H1 (cell line): ENCODE measurements around the gene CCDC191. TPM values are rescaled to one million over a fixed set of nuclear protein-coding genes. Genes with fewer than 3 reads are reported as not detected.

Experiments
- CTCF ChIA-PET: fragments of 300-600 bp; sonication (Branson Sonifier 250); formaldehyde crosslinking; loops from one replicate; lab custom pipeline; 2021; ENCODE audit not compliant: partially characterized antibody; lab: Charles Lee
- POLR2A ChIA-PET: fragments of 300-600 bp; sonication (Branson Sonifier 250); formaldehyde crosslinking; loops from one replicate; lab custom pipeline; 2021; ENCODE audit warnings: inconsistent platforms; ENCODE audit not compliant: partially characterized antibody; lab: Charles Lee
- DNase-seq, 2 experiments: peaks; one replicate each; pipeline versions ENCODE4 v3.0.0 to v3.0.0-alpha.2; 2010 to 2022; ENCODE audit warnings: low spot score in 2 of 2, low read depth in 1 of 2, mixed read lengths in 1 of 2
- FAIRE-seq: peaks from 2 replicates; lab custom pipeline; 2011; peaks lifted over from hg19 to GRCh38; lab: Jason Lieb, UNC
- H2AFZ ChIP-seq: 2 replicates; pipeline ENCODE4 v1.8.1; 2012; ENCODE audit warnings: low read length, inconsistent platforms
- H2AK5ac ChIP-seq: 2 replicates; pipeline ENCODE4 v1.6.1; 2013; ENCODE audit warnings: low read depth, low read length
- H2BK120ac ChIP-seq: replicated peaks from 2 replicates; pipeline ENCODE3; 2013; ENCODE audit warnings: low read depth, low read length, inconsistent platforms
- H2BK12ac ChIP-seq: 2 replicates; pipeline ENCODE4 v1.6.1; 2013; ENCODE audit warnings: low read depth, low read length
- H2BK15ac ChIP-seq: 2 replicates; pipeline ENCODE4 v1.6.1; 2013; ENCODE audit warnings: low read length
- H2BK20ac ChIP-seq: 2 replicates; pipeline ENCODE4 v1.6.1; 2013; ENCODE audit warnings: low read length
- H2BK5ac ChIP-seq: 2 replicates; pipeline ENCODE4 v1.6.1; 2013; ENCODE audit warnings: low read depth, low read length
- H3K14ac ChIP-seq: 2 replicates; pipeline ENCODE4 v1.6.1; 2013; ENCODE audit warnings: inconsistent platforms; ENCODE audit not compliant: insufficient read length
- H3K18ac ChIP-seq: 2 replicates; pipeline ENCODE4 v1.6.1; 2013; ENCODE audit warnings: low read length; ENCODE audit errors: extremely low read depth
- H3K23ac ChIP-seq: 2 replicates; pipeline ENCODE4 v1.6.1; 2013; ENCODE audit warnings: inconsistent platforms; ENCODE audit not compliant: insufficient read length
- H3K23me2 ChIP-seq: 2 replicates; pipeline ENCODE4 v1.6.1; 2013; ENCODE audit warnings: low read depth, low read length
- H3K27ac ChIP-seq: 2 replicates; pipeline ENCODE4 v1.6.1; 2011; ENCODE audit warnings: low read depth, low read length, inconsistent platforms
- H3K27me3 ChIP-seq, 4 experiments: replicated peaks in 1 of 4; 1 replicate in 1 of 4; 2 replicates in 3 of 4; pipeline versions ENCODE4 v1.6.1 to v1.8.1; 2011 to 2013; ENCODE audit warnings: low read length in 3 of 4, mild to moderate bottlenecking in 3 of 4, inconsistent platforms in 2 of 4, mixed read lengths in 2 of 4, moderate library complexity in 1 of 4; ENCODE audit not compliant: control insufficient read depth in 3 of 4, insufficient read depth in 3 of 4; ENCODE audit errors: extremely low read depth in 1 of 4
- H3K36me3 ChIP-seq, 4 experiments: 2 replicates each; pipeline versions ENCODE4 v1.6.1 to v1.8.1; 2011 to 2013; ENCODE audit warnings: mild to moderate bottlenecking in 4 of 4, low read length in 3 of 4, moderate library complexity in 2 of 4, control low read depth in 1 of 4, inconsistent platforms in 1 of 4; ENCODE audit not compliant: insufficient read depth in 4 of 4, control insufficient read depth in 2 of 4
- H3K4ac ChIP-seq: replicated peaks from 2 replicates; pipeline ENCODE3; 2013; ENCODE audit warnings: low read length, low read depth, mixed read lengths, inconsistent platforms; ENCODE audit not compliant: insufficient read length
- H3K4me1 ChIP-seq, 4 experiments: replicated peaks in 1 of 4; 1 replicate in 1 of 4; 2 replicates in 3 of 4; pipeline versions ENCODE4 v1.6.1 to v1.8.1; 2011 to 2013; ENCODE audit warnings: low read length in 3 of 4, inconsistent platforms in 2 of 4, mixed read lengths in 1 of 4; ENCODE audit not compliant: insufficient read depth in 4 of 4, control insufficient read depth in 3 of 4
- H3K4me2 ChIP-seq, 2 experiments: 2 replicates each; pipeline versions ENCODE4 v1.6.1 to v1.8.1; 2011 to 2013; ENCODE audit warnings: low read depth in 2 of 2, low read length in 2 of 2, control low read depth in 1 of 2, inconsistent platforms in 1 of 2, mild to moderate bottlenecking in 1 of 2; ENCODE audit not compliant: insufficient read depth in 1 of 2
- H3K4me3 ChIP-seq, 4 experiments: fragments of 200-600, 300-600 bp in 1 of 4; sonication (generic), shearing (Covaris generic), sonication (Bioruptor Twin) in 1 of 4; 2 replicates each; pipeline versions ENCODE4 v1.5.1 to v1.8.1; 2011 to 2016; ENCODE audit warnings: low read length in 4 of 4, low read depth in 3 of 4, control low read depth in 2 of 4, inconsistent platforms in 2 of 4, mild to moderate bottlenecking in 2 of 4, mixed read lengths in 1 of 4, moderate library complexity in 1 of 4; ENCODE audit not compliant: insufficient read depth in 2 of 4; ENCODE audit errors: extremely low read depth in 1 of 4
- H3K56ac ChIP-seq: replicated peaks from 2 replicates; pipeline ENCODE3; 2013; ENCODE audit warnings: low read depth, mild to moderate bottlenecking, mixed read lengths, low read length, inconsistent platforms; ENCODE audit not compliant: insufficient read length
- H3K79me1 ChIP-seq: 2 replicates; pipeline ENCODE4 v1.6.1; 2013; ENCODE audit warnings: low read depth, low read length, control low read depth
- H3K79me2 ChIP-seq, 2 experiments: 2 replicates each; pipeline versions ENCODE4 v1.6.1 to v1.8.1; 2012 to 2013; ENCODE audit warnings: low read length in 2 of 2, mild to moderate bottlenecking in 2 of 2, inconsistent platforms in 1 of 2; ENCODE audit not compliant: insufficient read depth in 2 of 2, control insufficient read depth in 1 of 2
- H3K9ac ChIP-seq, 4 experiments: replicated peaks in 1 of 4; 1 replicate in 1 of 4; 2 replicates in 3 of 4; pipeline versions ENCODE4 v1.6.1 to v1.8.1; 2011 to 2013; ENCODE audit warnings: low read depth in 3 of 4, low read length in 3 of 4, control low read depth in 2 of 4, mild to moderate bottlenecking in 2 of 4, moderate library complexity in 2 of 4, inconsistent platforms in 1 of 4; ENCODE audit errors: extremely low read depth in 1 of 4
- H3K9me3 ChIP-seq, 2 experiments: 2 replicates each; pipeline versions ENCODE4 v1.6.1 to v1.8.1; 2012 to 2013; ENCODE audit warnings: mild to moderate bottlenecking in 2 of 2, moderate library complexity in 2 of 2, control low read depth in 1 of 2, inconsistent platforms in 1 of 2, low read depth in 1 of 2, low read length in 1 of 2, mixed read lengths in 1 of 2; ENCODE audit not compliant: insufficient read depth in 2 of 2
- H4K20me1 ChIP-seq, 2 experiments: replicated peaks in 1 of 2; 2 replicates each; pipeline versions ENCODE3 to v1.8.1; 2011 to 2013; ENCODE audit warnings: inconsistent platforms in 2 of 2, low read length in 2 of 2, mild to moderate bottlenecking in 1 of 2; ENCODE audit not compliant: insufficient read depth in 2 of 2, control insufficient read depth in 1 of 2
- H4K5ac ChIP-seq: 2 replicates; pipeline ENCODE4 v1.6.1; 2013; ENCODE audit warnings: low read length, low read depth, mixed read lengths, inconsistent platforms; ENCODE audit not compliant: insufficient read length
- H4K8ac ChIP-seq: 2 replicates; pipeline ENCODE4 v1.8.0; 2013; ENCODE audit warnings: mild to moderate bottlenecking, moderate library complexity, low read length, inconsistent platforms; ENCODE audit not compliant: insufficient read depth; ENCODE audit errors: extremely low read depth
- H4K91ac ChIP-seq: replicated peaks from 2 replicates; pipeline ENCODE3; 2013; ENCODE audit warnings: low read length, mixed read lengths, inconsistent platforms; ENCODE audit not compliant: insufficient read length
- CEBPB ChIP-seq: IDR thresholded peaks from 2 replicates; pipeline ENCODE4 v1.6.1; 2012; ENCODE audit warnings: low read depth, low read length
- CHD2 ChIP-seq: IDR thresholded peaks from 2 replicates; pipeline ENCODE4 v1.6.1; 2012; ENCODE audit warnings: low read length, improper control_type of control experiment
- HDAC2 ChIP-seq, 2 experiments: fragments of 300-600 bp in 1 of 2; sonication (generic) in 1 of 2; IDR thresholded peaks; 2 replicates each; pipeline ENCODE4 v1.6.1; 2011 to 2012; ENCODE audit warnings: low read depth in 2 of 2, low read length in 2 of 2, mild to moderate bottlenecking in 2 of 2, moderate library complexity in 2 of 2, borderline replicate concordance in 1 of 2, inconsistent platforms in 1 of 2
- HDAC6 ChIP-seq: IDR thresholded peaks from one replicate; pipeline ENCODE4 v1.7.1; 2012; ENCODE audit warnings: low read depth, mild to moderate bottlenecking, inconsistent platforms, low read length, moderate library complexity
- JUN ChIP-seq: IDR thresholded peaks from 2 replicates; pipeline ENCODE4 v1.6.1; 2011; ENCODE audit warnings: low read depth, mild to moderate bottlenecking, improper control_type of control experiment, low read length
- KDM1A ChIP-seq: fragments of 200-600, 300-600 bp; sonication (generic); IDR thresholded peaks from 2 replicates; pipeline ENCODE4 v1.7.1; 2016; ENCODE audit warnings: mild to moderate bottlenecking, low read length, borderline replicate concordance
- KDM4A ChIP-seq: IDR thresholded peaks from one replicate; pipeline ENCODE4 v1.7.1; 2012; ENCODE audit warnings: low read depth, mild to moderate bottlenecking, moderate library complexity, low read length, inconsistent platforms; ENCODE audit not compliant: severe bottlenecking
- polyA plus RNA-seq, 7 experiments: library from polyadenylated mRNA; depleted of rRNA in 3 of 7; stranded (reverse) in 5 of 7; unstranded in 2 of 7; fragments of >200 nt in 5 of 7; fragments of 200-250 nt in 2 of 7; gene quantifications; 1 replicate in 5 of 7; 2 replicates in 1 of 7; 4 replicates in 1 of 7; pipeline versions ENCODE4 v1.2.1 to v1.2.3, GENCODE V29; 2011 to 2013; ENCODE audit warnings: missing spikeins in 2 of 7, mixed read lengths in 2 of 7
- total RNA-seq: library from RNA; stranded (reverse); fragmentation: NEBNext Ultra II Directional; extraction: Animal tissue kit (Norgen Biotek cat#: 25700); gene quantifications from 2 replicates; pipeline ENCODE4 v1.2.1, GENCODE V29; 2021

Gene CCDC191
- total and polyA plus RNA-seq, 2 of the 8 experiments (the other 6 are each of a cell fraction or from before 2014, with no cell fraction given), result 0.65 to 1.3 TPM

- no peak overlapping the region for H4K5ac ChIP-seq
- POLR2A ChIA-PET, result no interaction called here
- H4K8ac ChIP-seq, result no peak overlapping the region
- H3K23me2 ChIP-seq, result no peaks in the 10 kb centered on the region
- H3K9ac ChIP-seq, result no peak overlapping the region
- no peak overlapping the region for H2BK5ac ChIP-seq
- no peaks in the 10 kb centered on the region for H3K27me3 ChIP-seq
- H2AFZ ChIP-seq, result no peak overlapping the region
- H4K20me1 ChIP-seq, result no peaks in the 10 kb centered on the region
- no peak overlapping the region for H3K18ac ChIP-seq
- no peak overlapping the region for H2BK20ac ChIP-seq
- H3K27ac ChIP-seq, result no peak overlapping the region
- H3K79me2 ChIP-seq, result no peaks in the 10 kb centered on the region
- no peak overlapping the region for H3K4me2 ChIP-seq
- H2BK15ac ChIP-seq, result no peak overlapping the region
- no peak overlapping the region for H3K23ac ChIP-seq
- no peaks in the 10 kb centered on the region for H3K36me3 ChIP-seq
- no peaks in the 10 kb centered on the region for H3K4me1 ChIP-seq
- H3K14ac ChIP-seq, result no peak overlapping the region
- CTCF ChIA-PET, result no interaction called here
- DNase-seq (no peak), FAIRE-seq (no peak)
- no peak overlapping the region for H3K56ac ChIP-seq
- H3K9me3 ChIP-seq, result no peaks in the 10 kb centered on the region
- H2AK5ac ChIP-seq, result no peak overlapping the region
- H4K91ac ChIP-seq, result no peak overlapping the region
- TF ChIP-seq HDAC2 (IDR thresholded peaks at IDR 0.05; ENCODE audit: borderline replicate concordance in 1 of 2, low read depth in 2 of 2, low read length in 2 of 2) (no peak), CHD2 (no peak), KDM4A (no peak), CEBPB (no peak), JUN (no peak), KDM1A (no peak), HDAC6 (no peak)
- H3K4me3 ChIP-seq, result no peak overlapping the region
- H2BK120ac ChIP-seq, result no peak overlapping the region
- H3K79me1 ChIP-seq, result no peaks in the 10 kb centered on the region
- no peak overlapping the region for H3K4ac ChIP-seq
- no peak overlapping the region for H2BK12ac ChIP-seq
These were observed 22.1 kb downstream of the CCDC191 start for GRCh38 chr3:114034211-114034610.
